ENCODE data around the gene COPS9. TPM values are rescaled to one million over a fixed set of nuclear protein-coding genes. Genes with fewer than 3 reads are reported as not detected.

COPS9 gene
- total and polyA plus RNA-seq, 7 experiments from 2014 or later = 53.7 to 297 (median 75.6) TPM

DNA sequence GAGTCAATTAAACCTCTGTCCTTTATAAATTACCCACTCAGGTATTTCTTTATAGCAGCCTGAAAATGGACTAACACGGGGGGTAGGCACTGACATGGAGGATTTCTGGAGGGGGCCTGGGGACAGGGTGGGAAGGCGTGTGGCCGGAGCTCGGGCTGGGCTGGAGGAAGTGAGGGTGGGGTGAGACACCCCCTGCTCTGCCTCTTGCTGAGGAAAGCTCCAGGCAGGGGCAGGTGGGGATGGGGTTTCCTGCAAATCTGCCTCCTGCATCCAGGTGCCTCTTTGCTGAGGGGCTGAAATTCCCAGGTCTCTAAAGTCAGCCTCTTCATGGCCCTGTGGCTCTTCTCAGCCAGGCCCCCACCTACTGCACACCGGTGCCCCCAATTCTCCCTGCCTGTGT, 30.1 kb upstream of the COPS9 start:
- no peaks in the 10 kb centered on the region for H3K36me3 ChIP-seq (ENCODE audit: control insufficient read depth in 2 of 3, insufficient read depth in 3 of 3, low read length in 3 of 3)
- no peaks in the 10 kb centered on the region for H3K27me3 ChIP-seq (ENCODE audit: control insufficient read depth in 2 of 2, insufficient read depth in 2 of 2, low read length in 2 of 2)
- Mint-ChIP-seq H3K4me1 (no peaks in the 10 kb centered on the region), H3K27ac (no peak overlapping the region), H3K9me3 (peaks cover 0 to 15% (median 0%) of the 10 kb centered on the region in 11 donors), H3K4me3 (no peak overlapping the region), H3K27me3 (peaks cover 0 to 19% (median 0%) of the 10 kb centered on the region in 5 donors), H3K36me3 (no peaks in the 10 kb centered on the region)
- H3K4me3 ChIP-seq (ENCODE audit: low read length) = no peak overlapping the region
- ChIA-PET CTCF (no interaction called here), POLR2A (no interaction called here)
- DNase-seq (no peak), ATAC-seq (no peak)
- no peaks in the 10 kb centered on the region for H3K9me3 ChIP-seq (ENCODE audit: control insufficient read depth in 2 of 3, low read length in 3 of 3)
- no peaks in the 10 kb centered on the region for H3K4me1 ChIP-seq (ENCODE audit: control insufficient read depth in 2 of 2, insufficient read depth in 2 of 2, low read length in 2 of 2)
- no peak overlapping the region for H3K27ac ChIP-seq (ENCODE audit: low read depth, low read length)
- intact Hi-C loops (cut with micrococcal nuclease) = no loop called here

DNA sequence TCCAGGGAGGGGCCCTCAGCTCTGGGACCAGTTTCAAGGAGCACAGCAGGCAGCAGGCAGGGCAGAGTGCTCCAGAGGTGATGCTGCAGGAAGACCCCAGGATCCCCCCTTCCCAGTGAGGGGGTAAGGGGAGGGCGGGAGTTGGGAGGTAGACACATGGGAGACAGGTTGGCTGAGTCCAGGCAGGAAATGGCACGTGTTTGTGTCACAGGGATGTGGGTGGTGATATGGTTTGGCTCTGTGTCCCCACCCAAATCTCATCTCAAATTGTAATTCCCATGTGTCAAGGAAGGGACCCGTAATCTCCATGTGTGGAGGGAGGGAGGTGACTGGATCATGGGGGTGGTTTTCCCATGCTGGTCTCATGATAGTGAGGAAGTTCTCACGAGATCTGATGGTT, 29.6 kb upstream of the COPS9 start:
- Mint-ChIP-seq H3K9me3 (peaks cover 0 to 15% (median 0%) of the 10 kb centered on the region in 11 donors), H3K36me3 (no peaks in the 10 kb centered on the region), H3K27ac (no peak overlapping the region), H3K4me3 (no peak overlapping the region), H3K27me3 (peaks cover 0 to 23% (median 0%) of the 10 kb centered on the region in 5 donors), H3K4me1 (no peaks in the 10 kb centered on the region)
- H3K36me3 ChIP-seq (ENCODE audit: control insufficient read depth in 2 of 3, insufficient read depth in 3 of 3, low read length in 3 of 3) = no peaks in the 10 kb centered on the region
- ATAC-seq = no peak
- no peak overlapping the region for H3K4me3 ChIP-seq (ENCODE audit: low read length)
- DNase-seq = no peak
- no peaks in the 10 kb centered on the region for H3K27me3 ChIP-seq (ENCODE audit: control insufficient read depth in 2 of 2, insufficient read depth in 2 of 2, low read length in 2 of 2)
- H3K9me3 ChIP-seq (ENCODE audit: control insufficient read depth in 2 of 3, low read length in 3 of 3) = no peaks in the 10 kb centered on the region
- intact Hi-C loops (cut with micrococcal nuclease) = no loop called here
- H3K4me1 ChIP-seq (ENCODE audit: control insufficient read depth in 2 of 2, insufficient read depth in 2 of 2, low read length in 2 of 2) = no peaks in the 10 kb centered on the region
- no peak overlapping the region for H3K27ac ChIP-seq (ENCODE audit: low read depth, low read length)
- ChIA-PET CTCF (no interaction called here), POLR2A (no interaction called here)

DNA sequence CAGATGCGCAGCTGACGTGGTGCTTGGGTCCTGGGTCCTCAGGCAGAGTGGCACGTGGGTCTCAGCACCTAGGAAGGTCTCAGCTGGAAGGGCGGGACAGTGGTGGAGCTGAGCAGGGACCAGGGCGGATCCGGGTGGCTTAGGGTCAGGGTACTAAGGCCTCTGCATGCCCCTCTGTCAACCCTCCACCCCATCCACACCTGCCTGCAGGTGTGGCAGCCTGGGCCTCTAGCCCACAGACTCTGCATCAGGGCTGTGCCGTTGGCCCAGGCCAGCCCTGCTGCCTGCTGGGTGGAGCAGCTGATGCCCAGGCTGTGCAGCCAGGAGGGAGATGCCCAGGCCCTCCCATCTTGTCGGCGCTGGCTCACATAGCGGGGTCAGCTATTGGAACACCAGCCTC, 28.9 kb upstream of the COPS9 start:
- no peak for DNase-seq
- Histone ChIP-seq H3K4me3 (ENCODE audit: low read length) (no peak overlapping the region), H3K9me3 (ENCODE audit: control insufficient read depth in 2 of 3, low read length in 3 of 3) (no peaks in the 10 kb centered on the region), H3K27me3 (ENCODE audit: control insufficient read depth in 2 of 2, insufficient read depth in 2 of 2, low read length in 2 of 2) (no peaks in the 10 kb centered on the region), H3K4me1 (ENCODE audit: control insufficient read depth in 2 of 2, insufficient read depth in 2 of 2, low read length in 2 of 2) (no peaks in the 10 kb centered on the region), H3K36me3 (ENCODE audit: control insufficient read depth in 2 of 3, insufficient read depth in 3 of 3, low read length in 3 of 3) (no peaks in the 10 kb centered on the region), H3K27ac (ENCODE audit: low read depth, low read length) (no peak overlapping the region)
- ChIA-PET POLR2A (no interaction called here), CTCF (no interaction called here)
- Mint-ChIP-seq H3K27me3 (peaks cover 0 to 25% (median 0%) of the 10 kb centered on the region in 5 donors), H3K4me1 (no peaks in the 10 kb centered on the region), H3K36me3 (no peaks in the 10 kb centered on the region), H3K9me3 (peaks cover 0 to 15% (median 0%) of the 10 kb centered on the region in 11 donors), H3K27ac (no peak overlapping the region), H3K4me3 (no peak overlapping the region)
- ATAC-seq = no peak
- intact Hi-C loops (cut with micrococcal nuclease) = no loop called here

DNA sequence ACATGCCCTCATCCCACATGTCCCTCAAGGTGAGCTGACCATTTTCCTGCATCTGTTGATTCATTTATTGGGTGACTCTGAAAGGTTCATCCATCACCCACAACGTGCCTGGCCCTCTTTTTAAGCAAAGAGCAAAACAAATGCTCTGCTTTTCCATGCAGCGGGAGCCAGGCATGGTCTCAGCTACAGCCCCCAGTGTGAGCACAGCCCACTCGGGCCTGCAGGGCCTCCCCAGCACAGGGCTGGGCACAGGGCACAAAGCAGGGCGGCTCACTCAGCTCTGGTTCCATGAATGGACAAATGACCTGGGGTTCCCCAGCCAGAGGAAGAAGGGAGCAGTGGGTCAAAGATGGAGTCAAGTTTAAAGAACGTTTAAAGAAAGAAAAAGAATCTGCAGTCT, 28.5 kb upstream of the COPS9 start:
- Histone ChIP-seq H3K27me3 (ENCODE audit: control insufficient read depth in 2 of 2, insufficient read depth in 2 of 2, low read length in 2 of 2) (no peaks in the 10 kb centered on the region), H3K36me3 (ENCODE audit: control insufficient read depth in 2 of 3, insufficient read depth in 3 of 3, low read length in 3 of 3) (no peaks in the 10 kb centered on the region), H3K27ac (ENCODE audit: low read depth, low read length) (no peak overlapping the region), H3K9me3 (ENCODE audit: control insufficient read depth in 2 of 3, low read length in 3 of 3) (no peaks in the 10 kb centered on the region), H3K4me1 (ENCODE audit: control insufficient read depth in 2 of 2, insufficient read depth in 2 of 2, low read length in 2 of 2) (no peaks in the 10 kb centered on the region), H3K4me3 (ENCODE audit: low read length) (no peak overlapping the region)
- CTCF ChIA-PET = no interaction called here
- Mint-ChIP-seq H3K9me3 (peaks cover 0 to 15% (median 0%) of the 10 kb centered on the region in 11 donors), H3K27me3 (peaks cover 0 to 29% (median 0%) of the 10 kb centered on the region in 5 donors), H3K4me3 (no peak overlapping the region), H3K27ac (no peak overlapping the region), H3K36me3 (no peaks in the 10 kb centered on the region), H3K4me1 (no peaks in the 10 kb centered on the region)
- no peak for DNase-seq
- intact Hi-C loops (cut with micrococcal nuclease) = no loop called here
- POLR2A ChIA-PET = no interaction called here
- no peak for ATAC-seq

DNA sequence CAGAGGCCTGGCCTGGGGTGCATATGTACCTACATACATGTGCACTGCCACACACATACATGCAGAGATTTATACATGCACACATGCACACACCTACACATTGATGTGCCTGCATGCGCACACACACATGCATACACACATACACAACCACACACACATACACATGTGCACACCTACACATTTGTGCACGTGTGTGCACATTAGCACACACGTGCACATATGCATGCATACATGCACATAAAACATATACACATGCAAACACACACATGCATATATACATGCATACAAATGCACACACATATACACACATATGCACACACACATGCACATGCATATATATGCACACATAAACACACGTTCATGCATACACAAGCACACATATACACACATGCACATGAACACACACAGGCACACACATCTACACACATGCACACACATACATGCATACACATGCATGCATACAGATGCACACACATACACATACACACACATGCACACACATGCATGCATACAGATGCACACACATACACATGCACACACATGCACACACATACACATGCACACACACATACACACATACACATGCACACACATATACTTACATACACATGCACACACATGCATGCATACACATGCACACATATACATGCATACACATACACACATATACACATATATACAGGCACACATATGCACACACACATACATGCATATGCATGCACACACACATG, 27.9 kb upstream of the COPS9 start:
- intact Hi-C loops (cut with micrococcal nuclease) = no loop called here
- Mint-ChIP-seq H3K36me3 (no peaks in the 10 kb centered on the region), H3K27me3 (peaks cover 0 to 29% (median 0%) of the 10 kb centered on the region in 5 donors), H3K27ac (no peak overlapping the region), H3K9me3 (peaks cover 0 to 15% (median 0%) of the 10 kb centered on the region in 11 donors), H3K4me3 (no peak overlapping the region), H3K4me1 (no peaks in the 10 kb centered on the region)
- no peak overlapping the region for H3K27ac ChIP-seq (ENCODE audit: low read depth, low read length)
- H3K4me1 ChIP-seq (ENCODE audit: control insufficient read depth in 2 of 2, insufficient read depth in 2 of 2, low read length in 2 of 2) = no peaks in the 10 kb centered on the region
- H3K27me3 ChIP-seq (ENCODE audit: control insufficient read depth in 2 of 2, insufficient read depth in 2 of 2, low read length in 2 of 2) = no peaks in the 10 kb centered on the region
- H3K36me3 ChIP-seq (ENCODE audit: control insufficient read depth in 2 of 3, insufficient read depth in 3 of 3, low read length in 3 of 3) = no peaks in the 10 kb centered on the region
- ChIA-PET POLR2A (no interaction called here), CTCF (no interaction called here)
- H3K4me3 ChIP-seq (ENCODE audit: low read length) = no peak overlapping the region
- ATAC-seq (no peak), DNase-seq (no peak)
- H3K9me3 ChIP-seq (ENCODE audit: control insufficient read depth in 2 of 3, low read length in 3 of 3) = no peaks in the 10 kb centered on the region

DNA sequence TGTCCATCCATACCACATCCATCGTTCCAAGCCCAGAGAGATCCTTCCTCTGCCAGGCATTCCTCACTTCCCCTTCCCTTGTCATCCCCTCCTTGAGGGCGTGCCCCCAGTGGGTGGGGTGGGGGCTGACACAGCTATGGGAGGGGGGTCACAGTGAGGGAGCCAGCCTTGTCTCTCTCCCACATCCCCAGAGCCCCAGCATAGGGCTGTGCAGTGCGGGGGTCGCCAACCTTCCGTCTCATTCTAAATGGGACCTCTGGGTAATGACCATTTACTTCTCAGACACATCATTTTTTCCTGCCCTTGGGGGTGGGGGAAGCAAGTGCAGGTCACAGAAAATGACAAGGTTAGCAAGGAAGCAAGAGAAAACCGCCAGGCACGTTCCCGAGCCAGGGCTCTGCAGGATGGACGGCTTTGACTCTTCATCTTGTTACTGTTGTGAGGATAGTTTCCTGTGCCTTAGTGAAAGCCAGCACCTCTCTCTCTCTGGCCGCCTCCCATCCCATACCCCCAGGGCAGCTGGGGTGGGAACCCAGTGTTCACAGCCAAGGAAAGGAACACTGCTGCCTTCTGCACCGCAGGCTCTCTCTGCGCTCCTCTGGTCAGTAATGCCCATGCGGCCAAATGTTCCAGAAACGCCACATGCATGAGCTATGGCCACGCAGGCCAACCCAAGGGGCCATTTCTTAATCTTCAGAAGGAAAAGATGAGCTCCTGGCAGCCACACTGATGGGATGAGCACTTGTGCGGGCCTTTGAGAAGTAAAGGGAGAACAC, 27.0 kb upstream of the COPS9 start:
- no peak overlapping the region for H3K4me3 ChIP-seq (ENCODE audit: low read length)
- no peak overlapping the region for H3K4me3 Mint-ChIP-seq
- no peaks in the 10 kb centered on the region for H3K36me3 Mint-ChIP-seq
- peak overlapping the region in 1 of 9 donors; percentile 64 for H3K27ac Mint-ChIP-seq
- ChIA-PET CTCF (no interaction called here), POLR2A (no interaction called here)
- DNase-seq (no peak), ATAC-seq (no peak)
- H3K4me1 ChIP-seq (ENCODE audit: control insufficient read depth in 2 of 2, insufficient read depth in 2 of 2, low read length in 2 of 2) = no peaks in the 10 kb centered on the region
- H3K36me3 ChIP-seq (ENCODE audit: control insufficient read depth in 2 of 3, insufficient read depth in 3 of 3, low read length in 3 of 3) = no peaks in the 10 kb centered on the region
- no peak overlapping the region for H3K27ac ChIP-seq (ENCODE audit: low read depth, low read length)
- H3K4me1 Mint-ChIP-seq = no peaks in the 10 kb centered on the region
- H3K27me3 Mint-ChIP-seq = peaks cover 0 to 29% (median 0%) of the 10 kb centered on the region in 5 donors
- intact Hi-C loops (cut with micrococcal nuclease) = no loop called here
- peaks cover 0 to 15% (median 0%) of the 10 kb centered on the region in 11 donors for H3K9me3 Mint-ChIP-seq
- H3K9me3 ChIP-seq (ENCODE audit: control insufficient read depth in 2 of 3, low read length in 3 of 3) = no peaks in the 10 kb centered on the region
- H3K27me3 ChIP-seq (ENCODE audit: control insufficient read depth in 2 of 2, insufficient read depth in 2 of 2, low read length in 2 of 2) = no peaks in the 10 kb centered on the region

DNA sequence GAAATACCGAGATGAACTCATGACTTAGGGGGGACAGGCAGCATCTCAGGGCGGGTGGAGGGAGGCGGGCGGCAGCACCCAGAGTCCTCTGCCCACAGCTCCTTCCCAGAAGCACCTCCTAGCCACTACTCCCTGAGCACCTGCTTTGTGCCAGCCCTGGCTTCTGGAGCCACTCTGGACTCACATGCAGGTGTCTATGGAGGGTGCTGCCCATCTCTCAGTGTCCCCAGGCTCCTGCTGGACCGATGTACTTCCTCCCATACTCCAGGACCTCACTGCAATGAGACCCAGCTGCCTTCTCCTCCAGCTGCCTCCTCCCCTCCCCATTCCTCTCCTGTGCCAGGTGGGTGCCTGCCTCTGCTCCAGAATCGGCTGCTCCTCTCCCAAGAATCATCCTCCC, 26.4 kb upstream of the COPS9 start:
- H3K9me3 ChIP-seq (ENCODE audit: control insufficient read depth in 2 of 3, low read length in 3 of 3) = no peaks in the 10 kb centered on the region
- H3K4me1 Mint-ChIP-seq = no peaks in the 10 kb centered on the region
- H3K4me1 ChIP-seq (ENCODE audit: control insufficient read depth in 2 of 2, insufficient read depth in 2 of 2, low read length in 2 of 2) = no peaks in the 10 kb centered on the region
- ATAC-seq = no peak
- no peak overlapping the region for H3K27ac ChIP-seq (ENCODE audit: low read depth, low read length)
- ChIA-PET CTCF (no interaction called here), POLR2A (no interaction called here)
- H3K9me3 Mint-ChIP-seq = peaks cover 0 to 15% (median 0%) of the 10 kb centered on the region in 11 donors
- no peaks in the 10 kb centered on the region for H3K36me3 Mint-ChIP-seq
- no peaks in the 10 kb centered on the region for H3K36me3 ChIP-seq (ENCODE audit: control insufficient read depth in 2 of 3, insufficient read depth in 3 of 3, low read length in 3 of 3)
- DNase-seq = no peak
- H3K27ac Mint-ChIP-seq = peak overlapping the region in 1 of 9 donors; percentile 64
- peaks cover 0 to 29% (median 0%) of the 10 kb centered on the region in 5 donors for H3K27me3 Mint-ChIP-seq
- intact Hi-C loops (cut with micrococcal nuclease) = no loop called here
- H3K4me3 ChIP-seq (ENCODE audit: low read length) = no peak overlapping the region
- H3K27me3 ChIP-seq (ENCODE audit: control insufficient read depth in 2 of 2, insufficient read depth in 2 of 2, low read length in 2 of 2) = no peaks in the 10 kb centered on the region
- H3K4me3 Mint-ChIP-seq = no peak overlapping the region

Measured in naive thymus-derived CD4-positive, alpha-beta T cell (primary cell).